A549 (cell line): ENCODE data around the gene CEBPA. TPM values are rescaled to one million over a fixed set of nuclear protein-coding genes. Genes with fewer than 3 reads are reported as not detected.
A peak's percentile ranks its signal among the peaks of the same experiment; 100 is the strongest.

Experiments
- ATAC-seq, 2 experiments: fragments of 200-7000 bp in 1 of 2; fragments of >200 bp in 1 of 2; cut with Nextera tagmentation in 1 of 2; cut with Tn5 transposase in 1 of 2; 3 replicates each; pipeline versions ENCODE4 v1.8.0 to v1.9.1; 2018 to 2020; ENCODE audit warnings: mild to moderate bottlenecking in 1 of 2, moderate library complexity in 1 of 2
- CTCF ChIA-PET: fragments of 300-600 bp; sonication (Branson Sonifier 250); formaldehyde crosslinking; extraction: SDS; loops from one replicate; lab custom pipeline; 2021; ENCODE audit warnings: antibody characterized with exemption, inconsistent platforms; lab: Yijun Ruan, JAX
- POLR2A ChIA-PET: fragments of 350-600 bp; formaldehyde crosslinking; extraction: SDS; loops from one replicate; lab custom pipeline; 2021; ENCODE audit warnings: antibody characterized with exemption, inconsistent platforms; lab: Yijun Ruan, JAX
- DNase-seq, 2 experiments: peaks; one replicate each; pipeline versions ENCODE4 v3.0.0 to v3.0.0-alpha.2; 2011 to 2016; ENCODE audit warnings: low read depth in 1 of 2, low spot score in 1 of 2
- FAIRE-seq: peaks from 2 replicates; lab custom pipeline; 2011; peaks lifted over from hg19 to GRCh38; lab: Jason Lieb, UNC
- H3K27ac ChIP-seq, 2 experiments: fragments of >200 bp; sonication (Bioruptor Twin); formaldehyde crosslinking; 3 replicates each; pipeline ENCODE4 v1.5.1; 2016 to 2017
- H3K4me1 ChIP-seq: fragments of >200 bp; sonication (Bioruptor Twin); formaldehyde crosslinking; 3 replicates; pipeline ENCODE4 v1.6.1; 2016
- H3K4me2 ChIP-seq: fragments of >200 bp; sonication (Bioruptor Twin); formaldehyde crosslinking; 3 replicates; pipeline ENCODE4 v1.6.1; 2016
- H3K4me3 ChIP-seq: fragments of >200 bp; sonication (Bioruptor Twin); formaldehyde crosslinking; 3 replicates; pipeline ENCODE4 v1.5.1; 2016
- H3K9me3 ChIP-seq: fragments of >200 bp; sonication (Bioruptor Twin); formaldehyde crosslinking; 3 replicates; pipeline ENCODE4 v1.6.1; 2016
- BHLHE40 ChIP-seq: IDR thresholded peaks from 2 replicates; pipeline ENCODE4 v1.6.1; 2012; ENCODE audit warnings: low read depth, low read length, inconsistent platforms
- CBX2 ChIP-seq: fragments of 200-600 bp; sonication (generic); IDR thresholded peaks from 2 replicates; pipeline ENCODE4 v1.6.1; 2016; ENCODE audit warnings: low read depth, mild to moderate bottlenecking, borderline replicate concordance
- CHD4 ChIP-seq: fragments of 200-600 bp; sonication (generic); IDR thresholded peaks from 2 replicates; pipeline ENCODE4 v1.6.1; 2016; ENCODE audit warnings: antibody characterized with exemption, mild to moderate bottlenecking, borderline replicate concordance
- EP300 ChIP-seq, 2 experiments: fragments of >200 bp; sonication (Bioruptor Twin); formaldehyde crosslinking; IDR thresholded peaks; 2 replicates in 1 of 2; 3 replicates in 1 of 2; pipeline ENCODE4 v1.6.1; 2016 to 2017
- FOXS1 ChIP-seq: fragments of 250-450 bp; sonication (Bioruptor Pico); IDR thresholded peaks from 2 replicates; pipeline ENCODE4 v1.5.0; 2020; ENCODE audit warnings: mild to moderate bottlenecking, moderate library complexity
- HDAC2 ChIP-seq: fragments of 200-600 bp; sonication (generic); IDR thresholded peaks from 2 replicates; pipeline ENCODE4 v1.6.1; 2016
- HES2 ChIP-seq: fragments of >200 bp; sonication (Bioruptor Twin); formaldehyde crosslinking; IDR thresholded peaks from 2 replicates; pipeline ENCODE4 v1.6.1; 2016
- HEYL ChIP-seq: fragments of 250-450 bp; sonication (Bioruptor Pico); IDR thresholded peaks from 2 replicates; pipeline ENCODE4 v1.8.0; 2021; ENCODE audit warnings: mild to moderate bottlenecking, moderate library complexity
- HMGXB4 ChIP-seq: fragments of 250-450 bp; sonication (Bioruptor Pico); IDR thresholded peaks from 2 replicates; pipeline ENCODE4 v1.5.0; 2021; ENCODE audit warnings: mild to moderate bottlenecking, moderate library complexity, borderline replicate concordance
- HOXA7 ChIP-seq: fragments of 250-450 bp; sonication (Bioruptor Pico); IDR thresholded peaks from 2 replicates; pipeline ENCODE4 v1.5.0; 2020; ENCODE audit warnings: mild to moderate bottlenecking, moderate library complexity
- HOXB13 ChIP-seq: fragments of 250-450 bp; sonication (Bioruptor Pico); IDR thresholded peaks from 2 replicates; pipeline ENCODE4 v1.5.0; 2020; ENCODE audit warnings: low read depth, mild to moderate bottlenecking, moderate library complexity
- HOXB5 ChIP-seq: fragments of 250-450 bp; sonication (Bioruptor Pico); IDR thresholded peaks from 2 replicates; pipeline ENCODE4 v1.5.0; 2020; ENCODE audit warnings: mild to moderate bottlenecking, moderate library complexity
- JUN ChIP-seq, 2 experiments: fragments of >200 bp; sonication (Bioruptor Twin); formaldehyde crosslinking; IDR thresholded peaks; 2 replicates in 1 of 2; 3 replicates in 1 of 2; pipeline ENCODE4 v1.6.1; 2016 to 2017
- KDM1A ChIP-seq: fragments of 200-600 bp; sonication (generic); IDR thresholded peaks from 2 replicates; pipeline ENCODE4 v1.6.1; 2016; ENCODE audit warnings: low read depth, mild to moderate bottlenecking
- KDM5A ChIP-seq: fragments of 200-600 bp; sonication (generic); IDR thresholded peaks from 2 replicates; pipeline ENCODE4 v1.6.1; 2016; ENCODE audit warnings: antibody characterized with exemption, mild to moderate bottlenecking
- MAFK ChIP-seq: fragments of 450-650 bp; IDR thresholded peaks from 2 replicates; pipeline ENCODE4 v1.6.1; 2014; ENCODE audit not compliant: partially characterized antibody
- NFE2L2 ChIP-seq: fragments of 150-350 bp; conservative IDR thresholded peaks from 2 replicates; pipeline ENCODE4 v1.6.1; 2014; ENCODE audit warnings: low read length
- NR3C1 ChIP-seq: fragments of >200 bp; sonication (Bioruptor Twin); formaldehyde crosslinking; IDR thresholded peaks from 3 replicates; pipeline ENCODE4 v1.6.1; 2017
- PBX3 ChIP-seq: IDR thresholded peaks from 2 replicates; pipeline ENCODE4 v1.6.1; 2012
- POLR2A ChIP-seq: IDR thresholded peaks from 2 replicates; pipeline ENCODE4 v1.6.1; 2012; ENCODE audit warnings: mild to moderate bottlenecking, low read length
- POLR2AphosphoS2 ChIP-seq: conservative IDR thresholded peaks from 2 replicates; pipeline ENCODE4 v1.6.1; 2012; ENCODE audit warnings: low read length, improper control_type of control experiment, inconsistent platforms
- RARB ChIP-seq: fragments of 250-450 bp; sonication (Bioruptor Pico); IDR thresholded peaks from 2 replicates; pipeline ENCODE4 v1.8.0; 2021; ENCODE audit warnings: mild to moderate bottlenecking, moderate library complexity
- RCOR1 ChIP-seq: fragments of 150-350 bp; IDR thresholded peaks from 2 replicates; pipeline ENCODE4 v1.6.1; 2014; ENCODE audit warnings: antibody characterized with exemption, low read length, low read depth
- SREBF2 ChIP-seq: fragments of 450-650 bp; IDR thresholded peaks from 2 replicates; pipeline ENCODE4 v1.6.1; 2014; ENCODE audit warnings: mild to moderate bottlenecking, moderate library complexity
- TFCP2L1 ChIP-seq: fragments of 250-450 bp; sonication (Bioruptor Pico); IDR thresholded peaks from 2 replicates; pipeline ENCODE4 v1.5.0; 2021; ENCODE audit warnings: mild to moderate bottlenecking
- TP53 ChIP-seq: fragments of 250-450 bp; sonication (Bioruptor Pico); IDR thresholded peaks from 2 replicates; pipeline ENCODE4 v1.5.0; 2021; ENCODE audit warnings: mild to moderate bottlenecking, moderate library complexity
- USF2 ChIP-seq: fragments of 450-650 bp; IDR thresholded peaks from 2 replicates; pipeline ENCODE4 v1.6.1; 2014; ENCODE audit warnings: antibody characterized with exemption
- ZSCAN20 ChIP-seq: fragments of 250-450 bp; sonication (Bioruptor Pico); IDR thresholded peaks from 2 replicates; pipeline ENCODE4 v1.8.0; 2022; ENCODE audit warnings: mild to moderate bottlenecking, moderate library complexity
- WGBS: methylation state at CpG from one replicate; pipeline ENCODE4 v1.1.6; 2017; ENCODE audit errors: missing lambda C conversion rate; 5-methylcytosine and 5-hydroxymethylcytosine counted together
- polyA plus RNA-seq, 4 experiments: library from polyadenylated mRNA; depleted of rRNA in 3 of 4; stranded (reverse); fragments of >200 nt; fragmentation: RNase III in 1 of 4; extraction: RNeasy Plus Mini Kit Qiagen cat#74134 plus additional on column Dnase treatment in 1 of 4; gene quantifications; 2 replicates in 3 of 4; 3 replicates in 1 of 4; pipeline ENCODE4 v1.2.3, GENCODE V29; 2011 to 2017

Gene CEBPA
- polyA plus RNA-seq, 2 of the 4 experiments (the other 2 are of a cell fraction), result 3.5 to 6.6 TPM

GRCh38 chr19:33306853-33307792 is 4.8 kb upstream of the CEBPA start:
- no peak for TF ChIP-seq HMGXB4
- no peak for TF ChIP-seq HEYL (CRISPR knock-in tag)
- no peak for TF ChIP-seq NR3C1
- no peak for TF ChIP-seq HOXB13 (CRISPR knock-in tag)
- no peak for TF ChIP-seq EP300 (IDR thresholded peaks at IDR 0.05)
- no peak for TF ChIP-seq BHLHE40
- TF ChIP-seq PBX3, result no peak
- TF ChIP-seq HDAC2, result no peak
- no peak for TF ChIP-seq POLR2A
- no peak for TF ChIP-seq SREBF2
- no peak overlapping the region for H3K27ac ChIP-seq
- FAIRE-seq, result no peak
- DNase-seq, result no peak
- H3K4me2 ChIP-seq, result no peak overlapping the region
- WGBS, result 71% methylated on average over 12 of the region's 12 CpGs
- ATAC-seq, result no peak
- no peak overlapping the region for H3K4me3 ChIP-seq
- no peaks in the 10 kb centered on the region for H3K9me3 ChIP-seq
- ChIA-PET CTCF (interaction anchor here (0.7 to 36.6 kb wide), 5 partner anchors 10 to 99 kb away, joined by 3 to 603 read pairs (median 4); no protein-coding TSS in a partner anchor), POLR2A (interaction anchor here (1.2 kb wide), 1 partner anchor 67 kb away, joined by 6 read pairs; the partner anchor contains the start of gene CEBPG)
- H3K4me1 ChIP-seq, result peaks cover 4% of the 10 kb centered on the region; the same call in 2 of the 3 replicates

- Histone ChIP-seq H3K27ac (no peak overlapping the region), H3K4me3 (no peak overlapping the region), H3K4me2 (no peak overlapping the region), H3K9me3 (no peaks in the 10 kb centered on the region), H3K4me1 (peaks cover 7% of the 10 kb centered on the region)
- CTCF ChIA-PET, result interaction anchor here (0.7 to 36.6 kb wide), 7 partner anchors 9 to 100 kb away, joined by 3 to 603 read pairs (median 4); partner anchors contain the start of gene CEBPG
- peak; percentile 89 for FAIRE-seq
- DNase-seq, result no peak
- TF ChIP-seq ZSCAN20 (CRISPR knock-in tag) (no peak), TFCP2L1 (no peak), JUN (IDR thresholded peaks at IDR 0.05) (no peak), HES2 (no peak), TP53 (CRISPR knock-in tag) (no peak), RARB (CRISPR knock-in tag) (no peak), BHLHE40 (no peak), KDM1A (no peak), CBX2 (no peak), NFE2L2 (no peak), HOXB5 (no peak), FOXS1 (CRISPR knock-in tag) (no peak), USF2 (no peak), HOXA7 (CRISPR knock-in tag) (no peak), POLR2AphosphoS2 (no peak), CHD4 (no peak), RCOR1 (no peak), KDM5A (no peak), MAFK (no peak)
- POLR2A ChIA-PET, result interaction anchor here (1.2 kb wide), 1 partner anchor 68 kb away, joined by 6 read pairs; the partner anchor contains the start of gene CEBPG
- ATAC-seq, result no peak
- 86% methylated on average over 5 of the region's 5 CpGs for WGBS
These were observed 3.9 kb upstream of the CEBPA start for GRCh38 chr19:33306191-33306590.
